GM23338 (cell line): ENCODE measurements around the gene TTLL5. TPM values are rescaled to one million over a fixed set of nuclear protein-coding genes. Genes with fewer than 3 reads are reported as not detected.

Experiments used
- ATAC-seq: fragments of 200-7000 bp; cut with Tn5 transposase; 3 replicates; pipeline ENCODE4 v1.9.1; 2020
- DNase-seq: peaks from one replicate; pipeline ENCODE4 v3.0.0-alpha.2; 2015; ENCODE audit warnings: low spot score
- H2AFZ ChIP-seq: fragments of 200-600 bp; sonication (generic); 2 replicates; pipeline ENCODE4 v1.8.0; 2016; ENCODE audit warnings: antibody characterized with exemption, mild to moderate bottlenecking, moderate library complexity
- H3F3A ChIP-seq: fragments of 200-600 bp; sonication (generic); replicated peaks from 2 replicates; pipeline ENCODE4 v1.8.0; 2017; ENCODE audit warnings: antibody characterized with exemption, mixed run types, low read depth
- H3K27ac ChIP-seq: fragments of 200-600 bp; sonication (generic); 2 replicates; pipeline ENCODE4 v1.6.1; 2016; ENCODE audit warnings: low read depth
- H3K27me3 ChIP-seq: fragments of 200-600 bp; sonication (generic); 2 replicates; pipeline ENCODE4 v1.8.0; 2016; ENCODE audit warnings: mild to moderate bottlenecking, mixed run types, moderate library complexity; ENCODE audit not compliant: insufficient read depth
- H3K36me3 ChIP-seq: fragments of 200-600 bp; sonication (generic); 2 replicates; pipeline ENCODE4 v1.8.0; 2016; ENCODE audit warnings: mild to moderate bottlenecking; ENCODE audit not compliant: insufficient read depth
- H3K4me1 ChIP-seq: fragments of 200-600 bp; sonication (generic); 2 replicates; pipeline ENCODE4 v1.8.0; 2016; ENCODE audit warnings: mild to moderate bottlenecking, moderate library complexity; ENCODE audit not compliant: insufficient read depth
- H3K4me2 ChIP-seq: fragments of 200-600 bp; sonication (generic); 2 replicates; pipeline ENCODE4 v1.7.1; 2017; ENCODE audit warnings: mixed run types
- H3K4me3 ChIP-seq: fragments of 200-600 bp; sonication (generic); 2 replicates; pipeline ENCODE4 v1.6.1; 2016; ENCODE audit warnings: mixed run types
- H3K79me2 ChIP-seq: fragments of 200-600 bp; sonication (generic); replicated peaks from 2 replicates; pipeline ENCODE4 v1.8.0; 2017; ENCODE audit warnings: mild to moderate bottlenecking; ENCODE audit not compliant: insufficient read depth
- H3K9me2 ChIP-seq: fragments of 200-600 bp; sonication (generic); 2 replicates; pipeline ENCODE4 v1.8.0; 2017; ENCODE audit not compliant: insufficient read depth
- H4K20me1 ChIP-seq: fragments of 200-600 bp; sonication (generic); replicated peaks from 2 replicates; pipeline ENCODE4 v1.8.0; 2017; ENCODE audit warnings: mild to moderate bottlenecking; ENCODE audit not compliant: insufficient read depth
- H3K27ac Mint-ChIP-seq: 2 replicates; pipeline ENCODE4 v1.8.0; 2020; ENCODE audit warnings: inconsistent platforms, mild to moderate bottlenecking, moderate library complexity, mixed read lengths
- H3K27me3 Mint-ChIP-seq: 3 replicates; pipeline ENCODE4 v1.8.0; 2022; ENCODE audit warnings: low read depth, mild to moderate bottlenecking, moderate library complexity, mixed read lengths, inconsistent platforms; ENCODE audit not compliant: insufficient read depth, poor library complexity
- H3K36me3 Mint-ChIP-seq: 3 replicates; pipeline ENCODE4 v1.8.0; 2021; ENCODE audit warnings: low read depth, mild to moderate bottlenecking, inconsistent platforms, moderate library complexity, mixed read lengths
- H3K4me1 Mint-ChIP-seq: 3 replicates; pipeline ENCODE4 v1.8.0; 2020; ENCODE audit warnings: mild to moderate bottlenecking, inconsistent platforms, mixed read lengths
- H3K4me3 Mint-ChIP-seq: 3 replicates; pipeline ENCODE4 v1.8.0; 2021; ENCODE audit warnings: moderate library complexity, mild to moderate bottlenecking, inconsistent platforms, mixed read lengths
- H3K9me3 Mint-ChIP-seq: 3 replicates; pipeline ENCODE4 v1.8.0; 2020; ENCODE audit warnings: moderate library complexity, mild to moderate bottlenecking, inconsistent platforms, mixed read lengths
- CREB1 ChIP-seq: fragments of 250-450 bp; sonication (Bioruptor Pico); IDR thresholded peaks from 2 replicates; pipeline ENCODE4 v1.5.0; 2020; ENCODE audit warnings: low read depth, mild to moderate bottlenecking, moderate library complexity
- CTCF ChIP-seq, 2 experiments: fragments of 200-600 bp in 1 of 2; sonication (generic) in 1 of 2; conservative IDR thresholded peaks; 2 replicates each; pipeline versions ENCODE4 v1.5.1 to v1.6.1; 2016 to 2017; ENCODE audit warnings: antibody characterized with exemption in 2 of 2, low read depth in 2 of 2, mild to moderate bottlenecking in 2 of 2, moderate library complexity in 1 of 2
- ETS1 ChIP-seq: IDR thresholded peaks from 2 replicates; pipeline ENCODE4 v1.6.1; 2016; ENCODE audit warnings: antibody characterized with exemption
- EZH2 ChIP-seq: fragments of 200-600 bp; sonication (generic); IDR thresholded peaks from one replicate; pipeline ENCODE4 v1.8.0; 2017; ENCODE audit warnings: antibody characterized with exemption, mild to moderate bottlenecking, low read depth; ENCODE audit not compliant: unreplicated experiment
- EZH2phosphoT487 ChIP-seq: fragments of 200-600 bp; sonication (generic); IDR thresholded peaks from one replicate; pipeline ENCODE4 v1.8.1; 2018; ENCODE audit warnings: antibody characterized with exemption; ENCODE audit not compliant: unreplicated experiment
- JUNB ChIP-seq: IDR thresholded peaks from one replicate; pipeline ENCODE4 v1.6.1; 2016; ENCODE audit warnings: antibody characterized with exemption; ENCODE audit not compliant: unreplicated experiment
- NANOG ChIP-seq: IDR thresholded peaks from 2 replicates; pipeline ENCODE4 v1.6.1; 2016; ENCODE audit warnings: antibody characterized with exemption, borderline replicate concordance
- POLR2AphosphoS5 ChIP-seq: IDR thresholded peaks from 2 replicates; pipeline ENCODE4 v1.6.1; 2016; ENCODE audit warnings: antibody characterized with exemption, low read depth
- REST ChIP-seq: IDR thresholded peaks from one replicate; pipeline ENCODE4 v1.6.1; 2018; ENCODE audit warnings: antibody characterized with exemption; ENCODE audit not compliant: unreplicated experiment
- STAT1 ChIP-seq: IDR thresholded peaks from one replicate; pipeline ENCODE4 v1.6.1; 2016; ENCODE audit warnings: antibody characterized with exemption; ENCODE audit not compliant: unreplicated experiment
- ZNF114 ChIP-seq: fragments of 250-450 bp; sonication (Bioruptor Pico); IDR thresholded peaks from 2 replicates; pipeline ENCODE4 v1.5.0; 2020; ENCODE audit warnings: mild to moderate bottlenecking, moderate library complexity
- ZNF331 ChIP-seq: fragments of 250-450 bp; sonication (Bioruptor Pico); IDR thresholded peaks from 2 replicates; pipeline ENCODE4 v1.5.0; 2020; ENCODE audit warnings: low read depth, mild to moderate bottlenecking, moderate library complexity
- ZNF462 ChIP-seq: fragments of 250-450 bp; sonication (Bioruptor Pico); IDR thresholded peaks from 2 replicates; pipeline ENCODE4 v1.5.0; 2020; ENCODE audit warnings: mild to moderate bottlenecking, moderate library complexity
- polyA plus RNA-seq: library from polyadenylated mRNA; unstranded; fragments of >200 nt; fragmentation: Nextera tagmentation; extraction: Ambion mirVana; gene quantifications from 2 replicates; pipeline ENCODE4 v1.2.1, GENCODE V29; 2016
- total RNA-seq: library from RNA; depleted of rRNA; stranded (reverse); fragments of >200 nt; shearing (Covaris generic); gene quantifications from 2 replicates; pipeline ENCODE4 v1.2.3, GENCODE V29; 2014

Gene TTLL5
- total and polyA plus RNA-seq, 2 experiments from 2014 or later = 33.5 to 35.4 TPM

GRCh38 chr14:75991753-75992152 is 330.7 kb downstream of the TTLL5 start (continued):
- TF ChIP-seq EZH2 = no peak

- Mint-ChIP-seq H3K4me3 (no peak overlapping the region), H3K9me3 (no peaks in the 10 kb centered on the region), H3K27ac (no peak overlapping the region), H3K36me3 (no peaks in the 10 kb centered on the region), H3K27me3 (no peaks in the 10 kb centered on the region), H3K4me1 (no peaks in the 10 kb centered on the region)
- Histone ChIP-seq H3F3A (no peaks in the 10 kb centered on the region), H4K20me1 (no peaks in the 10 kb centered on the region; the same call in 1 of the 2 replicates), H3K9me2 (no peaks in the 10 kb centered on the region), H3K4me3 (no peak overlapping the region), H2AFZ (no peak overlapping the region), H3K79me2 (no peaks in the 10 kb centered on the region), H3K36me3 (no peaks in the 10 kb centered on the region), H3K4me1 (no peaks in the 10 kb centered on the region), H3K27ac (no peak overlapping the region), H3K4me2 (no peak overlapping the region), H3K27me3 (no peaks in the 10 kb centered on the region)
- no peak for ATAC-seq
- TF ChIP-seq EZH2phosphoT487 (no peak), REST (no peak), ZNF331 (no peak), CTCF (conservative IDR thresholded peaks at IDR 0.05; ENCODE audit: low read depth in 2 of 2) (no peak), STAT1 (no peak), ETS1 (no peak), POLR2AphosphoS5 (no peak), ZNF114 (CRISPR knock-in tag) (no peak), CREB1 (CRISPR knock-in tag) (no peak), EZH2 (no peak), JUNB (no peak), ZNF462 (CRISPR knock-in tag) (no peak), NANOG (no peak)
- DNase-seq = no peak
Observed at GRCh38 chr14:75993567-75994041, 332.6 kb downstream of the TTLL5 start.
